AG04449 (cell line): Measurements from ENCODE around the gene RBM44.
"Not testable (repeated sequence)": the region's sequence is repeated elsewhere in the genome, so short reads cannot be mapped to it uniquely, and the experiment has no call there.

Experiments
- CTCF ChIA-PET: fragments of 350-600 bp; formaldehyde crosslinking; extraction: SDS; loops from one replicate; lab custom pipeline; 2021; ENCODE audit warnings: antibody characterized with exemption; lab: Yijun Ruan, JAX
- POLR2A ChIA-PET: fragments of 400-600, 350-600 bp; formaldehyde crosslinking; extraction: SDS; loops from one replicate; lab custom pipeline; 2020; ENCODE audit warnings: antibody characterized with exemption, inconsistent platforms; lab: Yijun Ruan, JAX
- DNase-seq: peaks from one replicate; pipeline ENCODE4 v3.0.0-alpha.2; 2010; ENCODE audit warnings: low read depth, low spot score
- H3K4me3 ChIP-seq: 2 replicates; pipeline ENCODE4 v1.5.1; 2011; ENCODE audit warnings: low read depth, mild to moderate bottlenecking, control low read depth, low read length
- TF ChIP-seq, protein P1 (sequence below): IDR thresholded peaks from one replicate; pipeline ENCODE4 v1.5.1; 2011; ENCODE audit warnings: mild to moderate bottlenecking, moderate library complexity, low read length, control low read depth, inconsistent platforms; ENCODE audit not compliant: insufficient read depth; ENCODE audit errors: missing control alignments

Gene RBM44

DNA sequence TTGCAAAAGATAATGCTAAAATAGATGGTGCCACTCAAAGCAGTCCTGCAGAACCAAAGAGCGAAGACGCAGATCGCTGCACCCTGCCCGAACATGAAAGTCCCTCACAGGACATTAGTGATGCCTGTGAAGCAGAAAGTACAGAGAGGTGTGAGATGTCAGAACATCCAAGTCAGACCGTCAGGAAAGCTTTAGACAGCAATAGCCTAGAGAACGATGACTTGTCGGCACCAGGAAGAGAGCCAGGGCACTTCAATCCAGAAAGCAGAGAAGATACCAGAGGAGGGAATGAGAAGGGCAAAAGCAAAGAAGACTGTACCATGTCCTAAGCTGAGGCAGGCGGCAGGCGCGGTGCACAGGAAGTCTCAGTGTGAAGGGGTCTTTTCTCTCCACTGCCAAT is 34.8 kb upstream of the RBM44 start:
- H3K4me3 ChIP-seq = no peak overlapping the region
- TF ChIP-seq, protein P1, sequence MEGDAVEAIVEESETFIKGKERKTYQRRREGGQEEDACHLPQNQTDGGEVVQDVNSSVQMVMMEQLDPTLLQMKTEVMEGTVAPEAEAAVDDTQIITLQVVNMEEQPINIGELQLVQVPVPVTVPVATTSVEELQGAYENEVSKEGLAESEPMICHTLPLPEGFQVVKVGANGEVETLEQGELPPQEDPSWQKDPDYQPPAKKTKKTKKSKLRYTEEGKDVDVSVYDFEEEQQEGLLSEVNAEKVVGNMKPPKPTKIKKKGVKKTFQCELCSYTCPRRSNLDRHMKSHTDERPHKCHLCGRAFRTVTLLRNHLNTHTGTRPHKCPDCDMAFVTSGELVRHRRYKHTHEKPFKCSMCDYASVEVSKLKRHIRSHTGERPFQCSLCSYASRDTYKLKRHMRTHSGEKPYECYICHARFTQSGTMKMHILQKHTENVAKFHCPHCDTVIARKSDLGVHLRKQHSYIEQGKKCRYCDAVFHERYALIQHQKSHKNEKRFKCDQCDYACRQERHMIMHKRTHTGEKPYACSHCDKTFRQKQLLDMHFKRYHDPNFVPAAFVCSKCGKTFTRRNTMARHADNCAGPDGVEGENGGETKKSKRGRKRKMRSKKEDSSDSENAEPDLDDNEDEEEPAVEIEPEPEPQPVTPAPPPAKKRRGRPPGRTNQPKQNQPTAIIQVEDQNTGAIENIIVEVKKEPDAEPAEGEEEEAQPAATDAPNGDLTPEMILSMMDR = no peak
- POLR2A ChIA-PET = no interaction called here
- no peak for DNase-seq
- CTCF ChIA-PET = interaction anchor here (1.0 kb wide), 2 partner anchors 19 to 23 kb away, joined by 3 to 4 read pairs; no protein-coding TSS in a partner anchor

DNA sequence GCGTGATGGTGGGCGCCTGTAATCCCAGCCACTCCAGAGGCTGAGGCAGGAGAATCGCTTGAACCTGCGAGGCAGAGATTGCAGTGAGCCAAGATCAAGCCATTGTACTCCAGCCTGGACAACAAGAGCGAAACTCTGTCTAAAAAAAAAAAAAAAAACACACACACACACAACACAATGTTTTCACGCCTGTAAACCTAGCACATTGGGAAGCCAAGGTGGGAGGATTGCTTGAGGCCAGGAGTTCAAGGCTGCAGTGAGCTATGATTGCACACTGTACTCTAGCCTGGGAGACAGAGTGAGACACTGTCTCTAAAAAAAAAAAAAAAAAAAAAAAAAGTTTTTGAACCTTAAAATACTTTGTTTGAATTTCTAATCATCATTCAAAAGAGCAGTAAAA is 33.5 kb upstream of the RBM44 start:
- DNase-seq, H3K4me3 ChIP-seq, POLR2A ChIA-PET: not testable (repeated sequence)
- CTCF ChIA-PET = interaction anchor here (0.7 to 3.0 kb wide), 3 partner anchors 10 to 20 kb away, joined by 3 to 15 read pairs (median 13); no protein-coding TSS in a partner anchor

DNA sequence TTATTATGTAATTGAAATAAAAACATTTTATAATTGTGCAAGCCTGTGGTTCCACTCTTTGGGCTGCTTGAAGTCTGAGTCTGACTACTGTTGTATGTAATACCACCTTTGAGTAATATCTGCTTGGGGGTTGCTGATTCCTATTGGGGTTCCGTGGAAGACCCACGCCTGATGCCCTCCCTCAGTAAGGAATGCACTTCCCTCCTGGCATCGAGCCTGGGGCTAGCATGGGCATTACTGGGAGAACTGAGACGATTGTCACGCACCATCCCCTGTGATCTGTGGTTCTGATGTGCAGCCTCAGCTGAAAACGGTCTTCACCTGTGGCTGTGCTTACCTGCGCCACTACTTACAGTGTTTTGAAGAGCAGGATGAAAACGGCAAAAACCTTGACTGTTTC is 32.7 kb upstream of the RBM44 start:
- no peak for DNase-seq
- no peak overlapping the region for H3K4me3 ChIP-seq
- CTCF ChIA-PET = interaction anchor here (0.8 to 3.0 kb wide), 4 partner anchors 9 to 184 kb away, joined by 3 to 15 read pairs (median 10); no protein-coding TSS in a partner anchor
- POLR2A ChIA-PET = no interaction called here
- TF ChIP-seq, protein P1 = no peak

DNA sequence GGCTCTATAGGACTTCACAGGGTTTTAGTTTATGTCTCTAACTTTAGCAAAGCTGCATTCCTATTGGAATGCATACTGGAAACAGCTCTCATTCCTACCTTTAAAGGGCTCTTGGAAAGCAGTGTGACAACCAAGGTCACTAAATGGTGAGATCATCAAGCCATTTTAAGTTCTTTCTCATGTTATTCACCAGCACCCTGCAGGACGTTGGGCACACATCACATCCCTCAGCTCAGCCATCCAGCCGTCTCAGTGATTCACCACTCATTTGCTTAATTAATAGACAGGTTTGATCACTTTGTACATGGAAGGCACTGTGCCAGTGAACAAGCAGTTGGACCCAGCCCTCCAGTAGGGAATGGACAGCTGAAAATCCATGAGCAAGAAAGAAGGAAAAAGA is 32.2 kb upstream of the RBM44 start:
- TF ChIP-seq, protein P1 = no peak
- peak; percentile 24 for DNase-seq
- ChIA-PET POLR2A (no interaction called here), CTCF (interaction anchor here (0.8 to 3.0 kb wide), 4 partner anchors 8 to 185 kb away, joined by 3 to 15 read pairs (median 10); no protein-coding TSS in a partner anchor)
- no peak overlapping the region for H3K4me3 ChIP-seq

DNA sequence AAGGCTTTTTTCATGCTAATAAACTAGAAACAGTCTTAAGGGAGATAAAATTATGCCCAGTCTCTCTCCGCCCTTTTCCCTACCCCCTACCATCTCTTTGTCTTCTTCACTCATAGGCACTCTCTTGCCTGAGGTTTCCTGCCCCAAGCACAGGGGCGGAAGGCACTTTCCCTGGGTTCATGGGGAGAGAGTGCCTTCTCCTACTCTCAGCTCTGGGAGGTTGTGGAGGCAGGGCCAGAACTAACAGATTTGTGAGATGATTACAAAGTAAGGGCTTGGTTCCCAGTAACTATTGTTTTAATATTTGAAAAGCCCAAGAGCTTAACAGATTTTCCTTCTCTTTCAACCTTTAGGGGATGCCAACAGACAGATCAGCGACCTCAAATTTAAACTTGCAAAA is 26.1 kb upstream of the RBM44 start:
- DNase-seq = no peak
- ChIA-PET POLR2A (no interaction called here), CTCF (interaction anchor here (1.0 to 4.8 kb wide), 5 partner anchors 9 to 191 kb away, joined by 3 to 26 read pairs (median 5); no protein-coding TSS in a partner anchor)
- H3K4me3 ChIP-seq = no peak overlapping the region
- TF ChIP-seq, protein P1 = no peak

DNA sequence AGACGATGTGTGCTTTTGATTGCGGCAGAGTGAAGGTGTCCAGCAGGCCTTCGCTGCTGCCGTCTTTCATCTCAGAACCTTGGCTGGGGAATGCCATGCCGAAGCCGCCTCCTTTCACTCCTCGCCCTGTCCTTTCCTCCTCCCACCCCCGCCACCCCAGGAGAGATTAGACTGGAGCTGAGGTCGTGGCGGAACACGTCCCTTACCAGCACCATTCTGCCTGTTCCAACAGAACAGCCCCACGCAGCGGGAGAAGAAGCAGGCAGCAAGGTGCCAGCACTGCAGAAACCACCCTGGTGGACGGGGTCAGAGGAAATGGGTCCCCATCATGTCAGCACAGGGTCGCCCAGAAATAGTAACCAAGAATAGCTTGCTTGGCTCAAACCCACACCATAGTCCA is 24.8 kb upstream of the RBM44 start:
- H3K4me3 ChIP-seq = no peak overlapping the region
- ChIA-PET POLR2A (no interaction called here), CTCF (interaction anchor here (1.4 to 4.8 kb wide), 11 partner anchors 8 to 261 kb away, joined by 3 to 26 read pairs (median 8); no protein-coding TSS in a partner anchor)
- TF ChIP-seq, protein P1 = no peak
- DNase-seq = no peak
